Ecto neural progenitor cell (in vitro differentiated cells): ENCODE results near the gene HAAO.
"Not testable (repeated sequence)": the region's sequence is repeated elsewhere in the genome, so short reads cannot be mapped to it uniquely, and the experiment has no call there.

Experiments
- DNase-seq: peaks from one replicate; pipeline ENCODE4 v3.0.0-alpha.2; 2018; ENCODE audit warnings: low spot score

HAAO gene

GRCh38 chr2:42792583-42793333 lies at the start of gene HAAO:
HAAO (minus strand) TSS chr2:42792583; CDS start chr2:42792536, 47 bp downstream.
- DNase-seq: peak; percentile 83

GRCh38 chr2:42841344-42841743 lies 49.0 kb upstream of the HAAO start:
- peak; percentile 28 for DNase-seq

GRCh38 chr2:42840760-42841159 lies 48.4 kb upstream of the HAAO start:
- DNase-seq: peak; percentile 37

- no peak for DNase-seq
Measured at GRCh38 chr2:42839809-42840501, 47.6 kb upstream of the HAAO start.

- DNase-seq: no peak
Measured at GRCh38 chr2:42838133-42838532, 45.8 kb upstream of the HAAO start.

GRCh38 chr2:42835577-42836371 lies 43.4 kb upstream of the HAAO start:
- DNase-seq: no peak

GRCh38 chr2:42834161-42834560 lies 41.8 kb upstream of the HAAO start:
- DNase-seq: no peak

- DNase-seq: no peak
Measured at GRCh38 chr2:42832289-42832634, 39.9 kb upstream of the HAAO start.

- not testable (repeated sequence) for DNase-seq
Measured at GRCh38 chr2:42831575-42832288, 39.3 kb upstream of the HAAO start.

- no peak for DNase-seq
Measured at GRCh38 chr2:42830922-42831574, 38.7 kb upstream of the HAAO start.

GRCh38 chr2:42829671-42830440 lies 37.5 kb upstream of the HAAO start:
- DNase-seq: no peak

- DNase-seq: peak; percentile 84
Measured at GRCh38 chr2:42828487-42829425, 36.4 kb upstream of the HAAO start.

- DNase-seq: peak; percentile 91
Measured at GRCh38 chr2:42827647-42828486, 35.5 kb upstream of the HAAO start.

GRCh38 chr2:42826231-42826630 lies 33.8 kb upstream of the HAAO start:
- no peak for DNase-seq

GRCh38 chr2:42824454-42824807 lies 32.0 kb upstream of the HAAO start:
- no peak for DNase-seq

GRCh38 chr2:42823744-42824453 lies 31.5 kb upstream of the HAAO start:
- DNase-seq: no peak

- DNase-seq: no peak
Measured at GRCh38 chr2:42819160-42819559, 26.8 kb upstream of the HAAO start.

- no peak for DNase-seq
Measured at GRCh38 chr2:42815726-42816125, 23.3 kb upstream of the HAAO start.
